GM21825 (cell line): ENCODE data around the gene INTS14.
"Not testable (repeated sequence)": the region's sequence is repeated elsewhere in the genome, so short reads cannot be mapped to it uniquely, and the experiment has no call there.

Source experiments
- ATAC-seq: cut with Tn5 transposase; IDR thresholded peaks from one replicate; pipeline ENCODE4 v1.9.1; 2021; ENCODE audit warnings: mild to moderate bottlenecking, moderate library complexity; ENCODE audit not compliant: unreplicated experiment

Gene INTS14

GRCh38 chr15:65632780-65633375 lies 21.9 kb upstream of the INTS14 start:
- no peak for ATAC-seq

GRCh38 chr15:65631503-65631902 lies 20.6 kb upstream of the INTS14 start:
- no peak for ATAC-seq

DNA sequence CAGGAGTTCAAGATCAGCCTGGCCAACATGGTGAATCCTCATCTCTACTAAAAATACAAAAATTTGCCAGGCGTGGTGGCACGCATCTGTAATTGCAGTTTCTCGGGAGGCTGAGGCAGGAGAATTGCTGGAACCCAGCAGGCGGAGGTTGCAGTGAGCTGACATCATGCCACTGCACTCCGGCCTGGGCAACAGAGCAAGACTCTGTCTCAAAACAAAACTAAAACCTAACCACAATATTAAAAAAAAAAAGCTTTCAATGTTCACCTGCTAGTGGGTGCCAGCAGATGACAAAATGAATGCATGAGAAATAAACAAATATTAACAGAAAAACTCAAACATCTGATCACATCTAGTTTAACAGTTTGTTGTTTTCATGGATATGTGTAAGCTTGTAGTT lies 19.8 kb upstream of the INTS14 start:
- no peak for ATAC-seq

- no peak for ATAC-seq
Observed at GRCh38 chr15:65629548-65629947, 18.6 kb upstream of the INTS14 start.

GRCh38 chr15:65626856-65627255 lies 15.9 kb upstream of the INTS14 start:
- ATAC-seq, result no peak

- no peak for ATAC-seq
Observed at GRCh38 chr15:65623103-65623502, 12.2 kb upstream of the INTS14 start.

DNA sequence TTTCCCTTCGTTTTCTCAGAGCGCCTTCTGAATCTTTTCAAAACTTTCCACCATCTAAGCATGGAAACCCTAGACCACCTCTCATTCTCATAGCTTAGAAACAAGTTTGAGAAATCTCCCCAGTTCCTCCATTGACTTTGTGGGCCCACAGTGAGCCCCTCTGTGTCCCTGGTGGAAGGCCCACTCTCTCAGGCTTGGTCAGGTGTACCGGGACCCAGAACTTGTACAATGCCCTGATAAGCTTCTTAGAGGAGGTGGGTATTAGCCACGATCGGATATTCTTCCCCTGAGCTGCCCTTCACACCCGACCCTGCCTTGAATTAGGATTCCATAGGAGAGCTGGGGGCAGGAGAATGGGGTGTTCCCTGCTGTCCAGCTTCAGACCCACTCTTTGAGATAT lies 10.7 kb upstream of the INTS14 start, which contains the start of gene SLC24A1:
Gene SLC24A1 (plus strand): TSS at position 301 of the 400 bp plus-strand sequence. CDS start 2,143 bp downstream, outside the sequence.
- ATAC-seq, result no peak

DNA sequence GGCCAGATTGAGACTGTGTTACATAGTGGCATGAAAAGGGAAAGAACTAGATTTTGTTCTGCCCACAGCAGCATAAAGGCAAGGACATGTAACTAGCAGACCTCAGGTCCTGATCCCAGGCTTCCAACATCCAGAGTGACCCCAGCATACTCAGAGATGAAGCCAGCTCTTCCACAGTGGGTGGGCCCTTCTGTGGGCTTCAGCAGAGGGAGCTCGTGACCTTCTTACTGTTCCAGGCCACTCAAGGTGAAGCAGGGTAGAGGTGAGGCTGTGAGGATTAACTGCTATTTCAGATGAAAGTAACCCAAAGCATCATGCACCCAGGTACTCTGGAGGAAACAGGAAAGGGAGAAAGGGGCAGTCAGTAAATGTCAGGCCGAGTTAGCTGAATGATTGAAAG lies 9.9 kb upstream of the INTS14 start:
- ATAC-seq, result no peak

DNA sequence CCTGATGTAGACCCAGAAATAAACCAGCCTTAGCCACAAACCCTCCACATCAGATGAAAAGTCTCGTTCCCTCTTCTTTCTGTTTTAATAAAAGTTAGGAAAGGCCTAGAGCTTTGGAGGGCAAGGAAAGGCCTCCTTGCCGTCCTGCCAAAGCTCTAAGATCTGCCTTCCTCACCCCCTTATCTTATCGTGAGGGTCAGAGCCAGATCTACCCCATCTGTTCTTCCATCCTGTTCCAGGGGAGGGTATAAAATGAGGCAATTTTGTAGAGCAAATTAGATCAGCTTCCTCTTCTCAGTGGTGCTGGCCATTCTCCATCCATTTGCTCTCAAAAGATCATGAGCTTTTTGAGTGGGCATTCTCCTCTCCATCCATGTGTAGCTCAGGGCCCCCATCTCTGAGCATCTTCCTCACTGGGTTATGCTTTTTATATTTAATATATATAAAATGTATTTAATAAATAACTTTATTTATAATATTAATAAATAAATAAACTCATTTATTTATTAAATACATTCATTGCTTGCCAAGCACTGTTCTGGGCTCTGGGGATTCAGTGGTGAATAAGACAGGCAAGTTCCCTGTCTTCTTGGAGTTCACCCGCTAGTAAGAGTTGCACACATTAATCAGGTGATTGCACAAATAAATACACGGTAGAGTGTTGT lies 8.8 kb upstream of the INTS14 start:
- no peak for ATAC-seq

DNA sequence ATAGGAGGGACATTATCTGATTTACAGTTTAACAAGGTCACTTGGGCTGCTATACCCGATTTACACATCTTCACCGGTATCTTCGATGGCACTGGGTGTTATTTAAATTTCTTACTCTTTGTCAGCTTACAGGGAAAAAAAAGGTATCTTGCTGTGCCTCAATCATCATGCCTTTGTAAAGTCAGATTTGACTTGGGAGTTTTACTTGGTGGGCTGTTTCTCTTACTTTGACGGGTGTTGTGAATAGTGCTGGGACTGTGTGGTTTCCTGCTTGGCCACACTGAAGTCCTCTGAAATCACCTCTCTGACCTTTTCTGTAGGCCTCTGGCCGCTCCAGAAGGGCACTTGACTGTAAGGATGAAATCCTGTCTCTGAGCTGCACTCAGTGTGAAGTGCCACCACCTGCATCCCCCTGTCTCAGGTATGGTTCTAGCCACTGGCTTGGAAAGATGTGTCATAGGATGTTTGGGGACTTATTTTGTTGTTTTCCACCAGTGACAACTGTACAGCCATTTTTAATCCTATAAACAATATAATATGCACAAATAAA lies 7.7 kb upstream of the INTS14 start:
- ATAC-seq, result no peak

- ATAC-seq, result not testable (repeated sequence)
Observed at GRCh38 chr15:65615887-65616286, 5.0 kb upstream of the INTS14 start.

- ATAC-seq, result no peak
Observed at GRCh38 chr15:65612949-65613744, 2.2 kb upstream of the INTS14 start.

- no peak for ATAC-seq
Observed at GRCh38 chr15:65612616-65612946, 1.6 kb upstream of the INTS14 start.

DNA sequence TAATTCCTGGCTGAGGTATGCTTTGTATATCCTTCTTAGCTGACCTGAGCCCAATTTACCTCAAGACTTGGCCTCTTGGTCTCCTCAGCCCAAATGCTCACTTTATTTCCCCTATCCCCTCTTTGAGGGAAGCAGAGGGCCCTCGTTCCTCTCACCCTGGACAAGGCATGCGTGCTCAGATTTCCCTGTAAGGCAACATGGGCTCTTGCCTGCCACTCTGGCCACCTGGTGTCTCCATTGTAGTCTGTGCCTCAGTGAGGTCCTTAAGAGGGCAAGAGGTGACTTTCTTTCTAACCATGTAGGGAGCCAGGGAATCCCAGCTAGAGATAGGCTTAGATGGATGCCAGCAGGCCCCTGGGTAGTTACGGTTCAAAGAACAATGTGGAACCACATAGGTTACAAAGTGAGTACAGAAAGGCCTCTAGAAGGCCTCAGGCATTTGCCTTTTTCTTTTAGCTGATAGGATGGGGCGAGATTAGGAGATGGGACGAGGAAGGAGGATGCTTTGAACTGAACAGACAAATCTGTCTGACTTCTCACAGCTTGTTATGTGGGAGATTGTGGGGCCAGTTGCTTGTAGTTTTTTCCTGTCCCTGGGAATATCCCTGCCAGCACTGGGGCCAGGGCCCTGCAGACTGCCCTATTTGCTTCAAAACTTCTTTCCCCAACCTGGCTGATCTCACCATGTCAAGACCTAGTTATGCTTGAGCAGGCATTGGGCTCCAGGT lies 1.1 kb upstream of the INTS14 start:
- no peak for ATAC-seq

DNA sequence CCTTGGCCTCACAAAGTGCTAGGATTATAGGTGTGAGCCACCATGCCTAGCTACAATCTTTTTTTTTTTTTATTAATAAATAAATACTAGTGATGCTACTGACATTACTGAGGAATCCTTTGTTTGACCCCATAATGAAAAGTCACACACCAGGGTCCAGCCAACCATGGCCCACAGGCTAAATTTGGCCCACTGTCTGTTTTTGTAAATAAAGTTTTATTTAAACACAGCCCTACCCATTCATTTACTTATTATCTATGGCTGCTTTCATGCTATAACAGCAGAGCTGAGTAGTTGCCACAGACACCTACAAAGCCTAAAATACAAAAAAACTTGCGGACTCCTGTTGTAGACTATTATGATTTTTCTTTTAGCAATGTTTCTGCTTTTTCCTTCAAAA lies 7.4 kb downstream of the INTS14 start:
- no peak for ATAC-seq

DNA sequence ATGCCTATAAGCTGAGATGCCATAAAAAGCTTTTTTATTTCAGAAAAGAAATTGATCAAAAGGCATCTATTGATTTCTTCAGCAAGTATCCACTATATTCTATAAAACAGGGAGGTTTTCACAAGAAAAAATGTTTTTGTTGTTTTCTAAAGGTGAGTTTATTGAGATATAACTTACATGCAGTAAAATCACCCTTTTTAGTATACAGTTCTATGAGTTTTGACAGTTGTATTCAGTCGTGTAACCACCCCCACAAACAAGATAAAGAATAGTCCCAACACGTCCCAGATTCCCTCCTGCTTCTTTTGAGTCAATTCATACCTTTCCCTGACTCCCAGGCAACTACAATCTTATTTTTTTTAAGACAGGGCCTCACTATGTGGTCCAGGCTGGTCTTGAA lies 7.8 kb downstream of the INTS14 start:
- no peak for ATAC-seq

DNA sequence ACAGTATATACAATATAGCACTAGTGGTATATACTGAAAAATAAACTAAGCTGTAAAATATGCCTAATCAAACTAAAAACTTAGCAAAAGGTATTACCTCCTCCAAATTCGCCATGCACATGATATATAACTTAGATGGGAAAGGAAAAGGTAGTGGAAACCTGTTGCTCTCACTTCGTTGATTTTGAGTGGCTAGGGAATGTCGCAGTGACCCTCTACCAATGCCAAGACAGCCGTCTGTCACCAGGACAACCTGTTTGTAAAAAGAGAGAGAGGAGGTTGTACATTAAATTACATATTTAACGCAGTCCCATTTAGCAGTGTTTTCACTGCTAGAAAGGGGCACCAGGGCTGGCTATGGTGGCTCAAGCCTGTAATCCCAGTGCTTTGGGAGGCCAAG lies 11.3 kb downstream of the INTS14 start:
- no peak for ATAC-seq

- no peak for ATAC-seq
Observed at GRCh38 chr15:65598468-65598867, 12.5 kb downstream of the INTS14 start.

DNA sequence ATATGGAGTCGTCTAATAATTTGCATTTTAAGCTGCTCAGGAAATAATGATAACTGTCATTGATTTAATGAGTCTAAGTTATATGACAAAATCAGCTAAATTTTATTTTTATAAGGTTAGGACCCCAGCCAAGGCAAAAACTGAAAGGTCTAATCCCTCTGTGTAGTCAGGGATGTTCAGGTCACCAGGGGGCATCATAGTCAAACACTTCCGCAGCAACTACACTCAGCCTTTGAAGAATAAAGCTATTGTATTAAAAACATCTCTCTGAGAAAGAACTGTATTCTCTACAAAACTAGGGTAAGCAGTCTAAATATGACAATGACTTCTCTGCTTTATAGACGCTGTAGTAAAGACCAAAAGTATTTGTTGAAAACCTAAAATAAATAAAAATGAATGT lies 15.0 kb downstream of the INTS14 start:
- ATAC-seq, result no peak

DNA sequence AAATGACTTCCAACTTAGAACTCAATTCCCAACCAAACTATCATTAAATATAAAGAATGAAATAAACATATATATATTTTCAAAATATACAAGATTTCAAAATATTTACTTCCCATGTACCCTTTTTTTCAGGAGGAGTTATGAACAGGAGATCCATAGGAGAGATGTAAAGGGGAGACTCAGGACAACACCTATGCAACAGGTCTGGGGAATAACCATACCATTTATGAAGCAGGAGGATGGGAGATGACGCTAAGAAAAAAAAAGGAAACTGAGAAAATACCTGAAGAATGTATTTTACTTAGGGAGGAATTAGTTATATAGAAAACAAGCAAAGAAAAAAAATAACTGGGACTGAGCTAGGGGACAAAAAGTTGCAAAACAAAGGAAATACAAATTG lies 23.8 kb downstream of the INTS14 start:
- no peak for ATAC-seq

DNA sequence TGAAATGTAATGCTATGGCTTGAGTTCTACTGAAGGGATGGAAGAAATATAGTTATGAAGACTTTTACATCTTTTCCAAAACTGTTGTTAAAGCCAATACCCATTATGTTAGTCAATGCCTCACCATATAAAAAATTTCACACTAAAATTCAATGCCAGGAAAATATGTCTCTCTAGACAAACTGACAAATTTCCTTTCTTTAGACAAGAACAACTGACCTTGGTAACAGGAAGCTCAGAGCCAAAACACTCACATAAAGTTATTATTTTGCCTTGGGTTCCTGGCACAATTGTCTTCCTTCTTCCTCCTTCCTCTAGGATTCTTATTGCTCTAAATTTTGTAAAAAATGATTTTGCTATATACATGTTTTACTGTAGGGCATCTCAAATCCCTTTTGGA lies 26.7 kb downstream of the INTS14 start:
- ATAC-seq, result no peak
